Smooth muscle cell (in vitro differentiated cells): ENCODE results near the gene ANK3. TPM values are rescaled to one million over a fixed set of nuclear protein-coding genes. Genes with fewer than 3 reads are reported as not detected.
"Not testable (repeated sequence)": the region's sequence is repeated elsewhere in the genome, so short reads cannot be mapped to it uniquely, and the experiment has no call there.

Experiments
- DNase-seq: peaks from one replicate; lab custom pipeline; 2025; ENCODE audit not compliant: unreplicated experiment; lab: John Stamatoyannopoulos, UW
- H2AFZ ChIP-seq: fragments of 200-600 bp; sonication (generic); 2 replicates; pipeline ENCODE4 v1.6.0; 2016; ENCODE audit warnings: antibody characterized with exemption, low read depth, mild to moderate bottlenecking
- H3F3A ChIP-seq: fragments of 200-600 bp; sonication (generic); 2 replicates; pipeline ENCODE4 v1.6.0; 2017; ENCODE audit warnings: antibody characterized with exemption, low read depth
- H3K27ac ChIP-seq: fragments of 200-600 bp; sonication (generic); 2 replicates; pipeline ENCODE4 v1.5.1; 2016; ENCODE audit warnings: low read depth, mild to moderate bottlenecking
- H3K27me3 ChIP-seq: fragments of 200-600 bp; sonication (generic); 2 replicates; pipeline ENCODE4 v1.6.1; 2016; ENCODE audit warnings: low read depth, mild to moderate bottlenecking
- H3K36me3 ChIP-seq: fragments of 200-600 bp; sonication (generic); 2 replicates; pipeline ENCODE4 v1.5.1; 2016; ENCODE audit warnings: low read depth
- H3K4me1 ChIP-seq: fragments of 200-600 bp; sonication (generic); 2 replicates; pipeline ENCODE4 v1.5.1; 2016; ENCODE audit warnings: low read depth
- H3K4me2 ChIP-seq: fragments of 200-600 bp; sonication (generic); 2 replicates; pipeline ENCODE4 v1.6.0; 2016; ENCODE audit warnings: mild to moderate bottlenecking
- H3K4me3 ChIP-seq: fragments of 200-600 bp; sonication (generic); 2 replicates; pipeline ENCODE4 v1.5.1; 2016; ENCODE audit warnings: mild to moderate bottlenecking
- H3K79me2 ChIP-seq: fragments of 200-600 bp; sonication (generic); 2 replicates; pipeline ENCODE4 v1.6.0; 2016; ENCODE audit warnings: low read depth, mild to moderate bottlenecking
- H3K9ac ChIP-seq: fragments of 200-600 bp; sonication (generic); 2 replicates; pipeline ENCODE4 v1.6.0; 2016; ENCODE audit warnings: low read depth
- H3K9me3 ChIP-seq: fragments of 200-600 bp; sonication (generic); replicated peaks from 2 replicates; pipeline ENCODE4 v1.5.1; 2016; ENCODE audit warnings: low read depth
- H4K20me1 ChIP-seq: fragments of 200-600 bp; sonication (generic); 2 replicates; pipeline ENCODE4 v1.6.0; 2016; ENCODE audit warnings: low read depth
- CTCF ChIP-seq: fragments of 200-600 bp; sonication (generic); IDR thresholded peaks from 2 replicates; pipeline ENCODE4 v1.5.1; 2017; ENCODE audit warnings: borderline replicate concordance, mild to moderate bottlenecking, antibody characterized with exemption; ENCODE audit not compliant: insufficient read depth, poor library complexity, severe bottlenecking
- WGBS: methylation state at CpG from one replicate; pipeline ENCODE4 v1.1.7; 2016; ENCODE audit warnings: low lambda C conversion rate; 5-methylcytosine and 5-hydroxymethylcytosine counted together
- polyA plus RNA-seq: library from polyadenylated mRNA; unstranded; fragments of >200 nt; fragmentation: Nextera tagmentation; extraction: Ambion mirVana; gene quantifications from 2 replicates; pipeline ENCODE4 v1.2.1, GENCODE V29; 2016
- total RNA-seq: library from RNA; depleted of rRNA; stranded (reverse); fragments of >200 nt; gene quantifications from 2 replicates; pipeline ENCODE4 v1.2.3, GENCODE V29; 2014

Gene ANK3
- total and polyA plus RNA-seq, 2 experiments from 2014 or later = 28.2 to 85.5 TPM

GRCh38 chr10:60041489-60042133 is 348.1 kb downstream of the ANK3 start:
- Histone ChIP-seq H3K4me2 (peak overlapping the region; percentile 44), H3K9me3 (no peaks in the 10 kb centered on the region), H3K4me1 (peaks cover 14% of the 10 kb centered on the region), H3K4me3 (no peak overlapping the region), H3K27me3 (no peaks in the 10 kb centered on the region), H3K9ac (no peak overlapping the region), H4K20me1 (no peaks in the 10 kb centered on the region), H3K36me3 (no peaks in the 10 kb centered on the region), H2AFZ (no peak overlapping the region), H3K79me2 (no peaks in the 10 kb centered on the region), H3K27ac (peak overlapping the region; percentile 82), H3F3A (peaks cover 7% of the 10 kb centered on the region)
- TF ChIP-seq CTCF = no peak
- 37% methylated on average over 3 of the region's 3 CpGs for WGBS
- no peak for DNase-seq

- Histone ChIP-seq H3F3A (no peaks in the 10 kb centered on the region), H3K9me3 (no peaks in the 10 kb centered on the region), H3K4me1 (peaks cover 14% of the 10 kb centered on the region), H3K4me2 (no peak overlapping the region), H2AFZ (no peak overlapping the region), H3K4me3 (no peak overlapping the region), H3K36me3 (no peaks in the 10 kb centered on the region), H3K27ac (no peak overlapping the region), H3K9ac (no peak overlapping the region), H4K20me1 (no peaks in the 10 kb centered on the region), H3K27me3 (no peaks in the 10 kb centered on the region), H3K79me2 (no peaks in the 10 kb centered on the region)
- no peak for DNase-seq
- TF ChIP-seq CTCF = no peak
- WGBS = 92% methylated on average over 3 of the region's 3 CpGs
Measured at GRCh38 chr10:60040014-60040662, 349.5 kb downstream of the ANK3 start.

GRCh38 chr10:60035984-60036383 is 353.7 kb downstream of the ANK3 start:
- no peak for TF ChIP-seq CTCF
- H3K36me3 ChIP-seq = no peaks in the 10 kb centered on the region
- no peak overlapping the region for H3K4me3 ChIP-seq
- no peaks in the 10 kb centered on the region for H3K79me2 ChIP-seq
- H3K9ac ChIP-seq = no peak overlapping the region
- H3K27ac ChIP-seq = no peak overlapping the region
- no peaks in the 10 kb centered on the region for H4K20me1 ChIP-seq
- H3F3A ChIP-seq = no peaks in the 10 kb centered on the region
- no peaks in the 10 kb centered on the region for H3K9me3 ChIP-seq
- no peaks in the 10 kb centered on the region for H3K27me3 ChIP-seq
- 94% methylated on average over 1 of the region's 1 CpG for WGBS
- H2AFZ ChIP-seq = no peak overlapping the region
- no peak overlapping the region for H3K4me2 ChIP-seq
- H3K4me1 ChIP-seq = peaks cover 3% of the 10 kb centered on the region
- no peak for DNase-seq

- not testable (repeated sequence) for H3K36me3 ChIP-seq, H4K20me1 ChIP-seq, H3K79me2 ChIP-seq, H3K4me3 ChIP-seq, H3K9ac ChIP-seq, DNase-seq, H3K4me1 ChIP-seq, H3K9me3 ChIP-seq, H3K4me2 ChIP-seq, H2AFZ ChIP-seq, H3F3A ChIP-seq, H3K27me3 ChIP-seq, H3K27ac ChIP-seq
- WGBS = 98% methylated on average over 5 of the region's 5 CpGs
Measured at GRCh38 chr10:60035375-60035774, 354.3 kb downstream of the ANK3 start.
